Hematopoietic multipotent progenitor cell treated with erythropoietin and hydrocortisone succinate and interleukin-3 and kit ligand, for 8 days (in vitro differentiated cells): ENCODE results near the gene IL36B.
"Not testable (repeated sequence)": the region's sequence is repeated elsewhere in the genome, so short reads cannot be mapped to it uniquely, and the experiment has no call there.

ENCODE experiments used
- DNase-seq: peaks from one replicate; pipeline ENCODE4 v3.0.0-alpha.2; 2015

The IL36B gene

GRCh38 chr2:113052396-113052917 lies at the start of gene IL36B:
TSS of gene IL36B (minus strand) at chr2:113052867.
- no peak for DNase-seq

DNA sequence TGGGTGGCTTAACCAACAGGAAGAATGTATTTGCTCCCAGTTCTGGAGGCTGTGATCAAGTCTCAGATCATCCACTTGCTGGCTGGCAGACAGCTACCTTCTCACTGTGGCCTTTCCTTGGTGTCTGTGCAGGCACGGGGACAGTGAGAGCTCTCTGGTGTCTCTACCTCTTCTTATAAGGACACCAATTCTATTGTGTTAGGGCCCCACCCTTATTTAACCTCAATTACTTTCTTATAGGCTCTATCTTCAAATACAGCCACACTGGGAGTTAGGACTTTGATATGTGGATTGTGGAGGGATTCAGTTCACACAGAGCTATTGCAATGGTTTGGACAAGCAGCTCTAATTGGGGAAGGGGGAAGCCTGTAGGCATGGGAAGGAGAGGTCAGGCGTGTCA lies 49.5 kb upstream of the IL36B start:
- no peak for DNase-seq

- no peak for DNase-seq
Measured at GRCh38 chr2:113098532-113098931, 45.9 kb upstream of the IL36B start.

DNA sequence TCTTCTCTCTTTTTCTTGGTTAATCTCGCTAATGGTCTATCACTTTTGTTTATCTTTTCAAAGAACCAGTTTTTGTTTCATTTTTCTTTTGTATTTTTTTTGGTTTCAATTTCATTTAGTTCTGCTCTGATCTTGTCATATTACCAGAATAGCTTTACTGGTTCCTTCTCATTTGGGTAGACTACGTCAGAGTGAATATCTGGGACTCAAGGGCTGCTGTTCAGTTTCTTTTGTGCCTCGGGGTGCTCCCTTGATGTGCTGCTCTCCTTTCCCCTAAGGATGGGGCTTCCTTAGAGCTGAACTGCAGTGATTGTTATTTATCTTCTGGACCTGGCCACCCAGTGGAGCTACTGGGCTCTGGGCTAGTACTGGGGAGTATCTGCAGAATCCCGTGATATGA lies 45.4 kb upstream of the IL36B start:
- DNase-seq, result no peak

GRCh38 chr2:113096842-113097618 lies 44.4 kb upstream of the IL36B start:
- DNase-seq, result not testable (repeated sequence)

- not testable (repeated sequence) for DNase-seq
Measured at GRCh38 chr2:113096306-113096705, 43.6 kb upstream of the IL36B start.

DNA sequence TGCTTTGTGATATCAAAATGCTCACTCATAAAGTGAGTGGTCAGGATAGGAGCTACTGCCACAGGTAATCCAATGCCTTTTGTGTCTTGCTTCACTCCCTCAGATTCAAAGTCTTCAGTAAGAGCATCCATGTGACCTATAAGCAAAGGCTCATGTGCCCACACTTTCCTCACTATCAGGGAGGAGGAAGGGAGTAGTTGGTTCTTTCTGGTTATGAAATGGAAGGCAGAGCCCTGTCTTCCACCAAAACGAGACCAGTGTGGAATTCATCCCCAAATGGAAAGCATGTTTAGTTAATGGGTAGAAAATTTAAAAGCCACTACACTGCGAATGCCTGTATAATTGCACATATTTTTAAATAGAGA lies 40.9 kb upstream of the IL36B start:
- no peak for DNase-seq

GRCh38 chr2:113092864-113093612 lies 40.4 kb upstream of the IL36B start:
- no peak for DNase-seq

DNA sequence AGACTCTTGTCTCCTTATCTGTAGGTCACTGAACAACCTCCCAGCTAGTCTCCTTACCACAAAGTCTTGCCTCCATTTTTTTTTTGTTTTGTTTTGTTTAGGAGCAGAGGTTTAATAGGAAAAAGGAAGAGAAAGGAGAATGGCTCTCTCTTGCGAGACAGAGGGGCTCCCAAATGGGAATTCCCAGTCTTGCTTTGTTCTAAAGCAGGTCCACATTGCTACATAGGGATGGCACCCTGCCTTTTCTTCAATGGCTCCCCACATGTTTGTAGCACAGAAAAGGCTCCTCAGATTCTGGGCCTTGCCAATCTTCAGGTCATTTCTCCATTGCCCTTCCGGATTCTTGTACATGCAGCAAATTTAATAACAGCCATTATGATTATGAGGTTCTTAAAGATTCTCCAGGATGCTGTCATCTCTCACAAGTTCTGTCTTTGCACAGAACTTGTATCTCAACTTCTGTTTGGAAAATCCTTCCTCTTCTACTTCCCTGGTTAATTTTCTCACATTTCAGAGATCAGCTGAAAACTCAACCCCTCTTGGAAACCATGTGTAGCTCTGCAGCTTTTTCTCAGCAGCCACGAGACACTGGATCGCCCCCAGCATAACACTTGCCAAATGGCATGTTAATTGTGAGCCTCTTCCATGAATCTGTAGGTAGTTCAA lies 38.7 kb upstream of the IL36B start:
- DNase-seq, result no peak

- no peak for DNase-seq
Measured at GRCh38 chr2:113089916-113090315, 37.2 kb upstream of the IL36B start.

DNA sequence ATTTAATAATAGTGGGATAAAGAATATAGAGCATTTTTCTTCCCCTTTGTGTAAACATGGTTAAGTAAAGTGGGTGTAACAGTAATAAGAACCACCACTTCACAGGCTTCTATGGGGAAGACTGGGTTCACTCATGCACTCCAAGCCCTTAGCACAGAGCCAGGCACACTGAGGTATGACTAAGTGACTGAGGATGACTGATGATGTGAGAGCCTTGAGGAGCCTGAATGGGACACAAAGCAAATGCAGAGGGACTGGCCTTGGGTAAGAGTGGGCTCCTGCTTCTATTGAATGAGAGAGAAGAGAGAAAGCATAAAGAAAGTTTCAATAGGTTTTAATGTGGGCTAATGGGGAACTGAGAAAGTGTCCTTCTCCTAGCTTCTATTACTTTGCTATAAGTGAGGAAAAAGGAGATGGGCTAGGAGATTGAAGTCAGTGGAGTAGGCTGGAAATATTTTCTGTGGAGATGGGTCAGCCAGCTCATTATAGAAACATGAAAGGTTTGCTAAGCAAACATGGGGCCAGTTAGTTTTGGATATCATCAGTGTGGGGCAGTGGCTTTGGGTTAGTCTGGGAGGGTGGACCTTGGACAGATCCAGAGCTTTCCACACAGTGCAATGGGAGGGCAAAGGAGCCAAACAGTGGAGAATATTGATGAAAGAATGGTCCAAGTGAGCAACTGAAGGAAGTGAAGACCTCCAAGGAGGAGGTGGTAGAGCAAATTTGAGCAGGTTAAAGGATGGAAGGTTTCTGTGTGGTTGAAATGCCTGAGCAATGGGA lies 35.7 kb upstream of the IL36B start:
- DNase-seq, result no peak

- DNase-seq, result peak; percentile 50
Measured at GRCh38 chr2:113085542-113085941, 32.9 kb upstream of the IL36B start.

GRCh38 chr2:113084249-113085000 lies 31.8 kb upstream of the IL36B start:
- DNase-seq, result peak; percentile 64

GRCh38 chr2:113083296-113083695 lies 30.6 kb upstream of the IL36B start:
- DNase-seq, result no peak

- no peak for DNase-seq
Measured at GRCh38 chr2:113081488-113082210, 29.0 kb upstream of the IL36B start.

GRCh38 chr2:113080134-113080533 lies 27.5 kb upstream of the IL36B start:
- peak; percentile 50 for DNase-seq

DNA sequence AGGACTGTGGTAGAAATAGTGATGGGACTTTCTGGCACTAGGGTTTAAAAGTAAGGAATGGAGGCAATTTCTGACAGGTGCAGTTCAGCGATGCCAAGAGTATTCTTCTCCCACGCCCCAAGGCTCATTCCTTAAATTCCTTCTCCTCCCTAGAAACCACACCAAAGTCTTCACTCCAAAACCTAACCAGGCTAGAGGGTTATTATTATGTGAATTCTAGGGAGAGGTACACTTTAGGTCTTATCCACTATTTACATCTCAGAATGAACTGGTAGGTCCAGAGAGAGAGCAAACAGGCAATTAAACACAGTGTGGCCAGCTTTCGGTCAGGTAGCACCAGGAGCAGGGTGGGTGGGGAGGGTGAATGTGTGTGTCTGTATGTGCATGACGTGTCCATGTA lies 26.5 kb upstream of the IL36B start:
- DNase-seq, result no peak

GRCh38 chr2:113078350-113078839 lies 25.7 kb upstream of the IL36B start:
- no peak for DNase-seq

DNA sequence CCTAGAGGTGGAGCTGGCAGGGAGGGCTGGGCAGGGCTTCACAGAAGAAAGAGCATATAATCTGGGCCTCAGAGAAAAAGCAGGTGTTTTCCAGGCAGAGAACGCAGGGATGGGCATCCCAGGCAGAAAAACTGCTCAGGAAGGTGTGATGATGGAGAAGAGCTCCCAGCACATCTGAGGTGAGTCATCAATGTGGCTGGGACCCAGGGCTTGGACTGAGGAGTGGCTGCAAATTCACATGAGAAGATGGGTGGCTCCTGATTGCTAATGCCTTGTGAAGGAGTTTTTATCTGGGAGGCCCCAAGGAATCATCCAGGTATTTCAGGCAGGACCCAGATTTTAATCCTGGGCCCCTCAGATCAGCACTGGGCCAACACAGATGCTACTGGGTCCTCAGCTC lies 25.3 kb upstream of the IL36B start:
- DNase-seq, result no peak

GRCh38 chr2:113076954-113077669 lies 24.4 kb upstream of the IL36B start:
- DNase-seq, result no peak
